ENCODE measurements around the gene ZNF484. TPM values are rescaled to one million over a fixed set of nuclear protein-coding genes. Genes with fewer than 3 reads are reported as not detected.

The ZNF484 gene
- total RNA-seq, 1 experiment from 2014 or later: 7.2 TPM

- CTCF ChIA-PET: no interaction called here
- Histone ChIP-seq H3K4me3 (replicated peaks in 1 of 2; ENCODE audit: low read depth in 1 of 2, low read length in 2 of 2) (no peak overlapping the region), H3K4me1 (ENCODE audit: control insufficient read depth in 1 of 2, insufficient read depth in 2 of 2, low read length in 2 of 2) (no peaks in the 10 kb centered on the region), H2AFZ (ENCODE audit: low read depth, low read length, poor library complexity, severe bottlenecking) (no peak overlapping the region), H3K36me3 (ENCODE audit: control insufficient read depth in 1 of 2, insufficient read depth in 2 of 2, low read length in 2 of 2) (peaks cover 0 to 11% of the 10 kb centered on the region in 2 experiments; a peak in 1 of 4 replicates), H3K9me3 (ENCODE audit: control insufficient read depth in 1 of 2, insufficient read depth in 1 of 2, low read depth in 1 of 2, low read length in 2 of 2) (0 out of 4 replicates have a peak, but pooled peaks cover 0 to 6% of the 10 kb centered on the region in 2 experiments), H3K27ac (ENCODE audit: low read depth, low read length) (no peak overlapping the region), H3K27me3 (ENCODE audit: insufficient read depth, low read length) (no peaks in the 10 kb centered on the region), H3K9me2 (ENCODE audit: insufficient read depth) (no peaks in the 10 kb centered on the region), H4K20me1 (ENCODE audit: insufficient read depth) (no peaks in the 10 kb centered on the region), H3K79me2 (ENCODE audit: insufficient read depth, low read length) (peaks cover 43% of the 10 kb centered on the region), H3K9ac (ENCODE audit: low read length) (no peak overlapping the region), H3K4me2 (ENCODE audit: low read length) (no peak overlapping the region)
- ATAC-seq (no peak), DNase-seq (ENCODE audit: low read depth, low spot score) (no peak)
- BruUV-seq (replicated peaks): no TSS peak
- intact Hi-C loops (cut with micrococcal nuclease): no loop called here
- POLR2A ChIA-PET: no interaction called here
- no peak for TF ChIP-seq ELF1 (IDR thresholded peaks at IDR 0.05; ENCODE audit: borderline replicate concordance, low read depth)
- no peak for TF ChIP-seq CBX3 (IDR thresholded peaks at IDR 0.05; ENCODE audit: low read depth)
- TF ChIP-seq EZH2 (IDR thresholded peaks at IDR 0.05): no peak
- no peak for TF ChIP-seq POLR2AphosphoS5 (IDR thresholded peaks at IDR 0.05; ENCODE audit: low read depth, low read length)
- TF ChIP-seq SIN3A (IDR thresholded peaks at IDR 0.05; ENCODE audit: low read depth): no peak
- TF ChIP-seq EZH2phosphoT487 (IDR thresholded peaks at IDR 0.05; ENCODE audit: borderline replicate concordance): no peak
- TF ChIP-seq SP1 (IDR thresholded peaks at IDR 0.05; ENCODE audit: low read depth): no peak
- no peak for TF ChIP-seq RAD21 (IDR thresholded peaks at IDR 0.05; ENCODE audit: low read depth)
- RAD21 ChIA-PET (ENCODE audit: low non-redundant PET in 1 of 2, low total read pairs in 2 of 2, uncharacterized antibody in 2 of 2, unreplicated experiment in 2 of 2): no interaction called here
Measured at GRCh38 chr9:92860867-92861266, 17.0 kb downstream of the ZNF484 start.

GRCh38 chr9:92857236-92857635 lies 20.6 kb downstream of the ZNF484 start:
- H3K27me3 ChIP-seq (ENCODE audit: insufficient read depth, low read length): no peaks in the 10 kb centered on the region
- H2AFZ ChIP-seq (ENCODE audit: low read depth, low read length, poor library complexity, severe bottlenecking): no peak overlapping the region
- no peaks in the 10 kb centered on the region for H4K20me1 ChIP-seq (ENCODE audit: insufficient read depth)
- no peak for TF ChIP-seq JUND (IDR thresholded peaks at IDR 0.05)
- TF ChIP-seq EZH2 (IDR thresholded peaks at IDR 0.05): no peak
- TF ChIP-seq REST (IDR thresholded peaks at IDR 0.05; ENCODE audit: low read depth): no peak
- TF ChIP-seq RAD21 (IDR thresholded peaks at IDR 0.05; ENCODE audit: low read depth): no peak
- ChIA-PET POLR2A (no interaction called here), RAD21 (ENCODE audit: low non-redundant PET in 1 of 2, low total read pairs in 2 of 2, uncharacterized antibody in 2 of 2, unreplicated experiment in 2 of 2) (no interaction called here), CTCF (no interaction called here)
- H3K9me2 ChIP-seq (ENCODE audit: insufficient read depth): no peaks in the 10 kb centered on the region
- DNase-seq (ENCODE audit: low read depth, low spot score) (no peak), ATAC-seq (no peak)
- H3K9me3 ChIP-seq (ENCODE audit: control insufficient read depth in 1 of 2, insufficient read depth in 1 of 2, low read depth in 1 of 2, low read length in 2 of 2): 0 out of 4 replicates have a peak, but pooled peaks cover 0 to 6% of the 10 kb centered on the region in 2 experiments
- H3K4me3 ChIP-seq (replicated peaks in 1 of 2; ENCODE audit: low read depth in 1 of 2, low read length in 2 of 2): no peak overlapping the region
- no peaks in the 10 kb centered on the region for H3K4me1 ChIP-seq (ENCODE audit: control insufficient read depth in 1 of 2, insufficient read depth in 2 of 2, low read length in 2 of 2)
- BruUV-seq (replicated peaks): no TSS peak
- H3K79me2 ChIP-seq (ENCODE audit: insufficient read depth, low read length): peaks cover 18% of the 10 kb centered on the region
- intact Hi-C loops (cut with micrococcal nuclease): no loop called here
- no peak overlapping the region for H3K4me2 ChIP-seq (ENCODE audit: low read length)
- peaks cover 12 to 24% of the 10 kb centered on the region in 2 experiments; a peak in 2 of 4 replicates for H3K36me3 ChIP-seq (ENCODE audit: control insufficient read depth in 1 of 2, insufficient read depth in 2 of 2, low read length in 2 of 2)
- no peak overlapping the region for H3K9ac ChIP-seq (ENCODE audit: low read length)
- no peak overlapping the region for H3K27ac ChIP-seq (ENCODE audit: low read depth, low read length)
